ENCODE measurements around the gene GARRE1. TPM values are rescaled to one million over a fixed set of nuclear protein-coding genes. Genes with fewer than 3 reads are reported as not detected.

The GARRE1 gene
- polyA plus RNA-seq, 1 donor: 25.4 TPM

DNA sequence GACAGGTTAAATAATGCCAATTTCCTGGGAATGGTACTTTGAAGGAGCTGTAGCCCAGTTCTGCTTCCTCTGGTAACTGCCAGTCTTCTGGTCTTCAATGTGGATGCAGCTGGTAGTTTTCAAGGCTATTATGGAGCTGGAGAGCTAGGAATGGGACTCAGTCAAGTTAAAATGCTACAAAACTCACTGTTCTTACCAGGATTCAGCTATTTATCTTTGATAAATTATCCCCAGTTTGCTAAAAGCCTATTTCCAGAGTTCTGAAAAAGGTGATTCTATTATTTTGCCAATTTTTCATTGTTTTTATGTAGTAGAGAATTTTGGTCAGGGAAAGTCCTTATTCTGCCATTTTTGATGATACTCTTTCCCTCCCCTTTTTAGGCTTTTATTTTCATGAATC, 40.7 kb downstream of the GARRE1 start:
- no peak for DNase-seq

DNA sequence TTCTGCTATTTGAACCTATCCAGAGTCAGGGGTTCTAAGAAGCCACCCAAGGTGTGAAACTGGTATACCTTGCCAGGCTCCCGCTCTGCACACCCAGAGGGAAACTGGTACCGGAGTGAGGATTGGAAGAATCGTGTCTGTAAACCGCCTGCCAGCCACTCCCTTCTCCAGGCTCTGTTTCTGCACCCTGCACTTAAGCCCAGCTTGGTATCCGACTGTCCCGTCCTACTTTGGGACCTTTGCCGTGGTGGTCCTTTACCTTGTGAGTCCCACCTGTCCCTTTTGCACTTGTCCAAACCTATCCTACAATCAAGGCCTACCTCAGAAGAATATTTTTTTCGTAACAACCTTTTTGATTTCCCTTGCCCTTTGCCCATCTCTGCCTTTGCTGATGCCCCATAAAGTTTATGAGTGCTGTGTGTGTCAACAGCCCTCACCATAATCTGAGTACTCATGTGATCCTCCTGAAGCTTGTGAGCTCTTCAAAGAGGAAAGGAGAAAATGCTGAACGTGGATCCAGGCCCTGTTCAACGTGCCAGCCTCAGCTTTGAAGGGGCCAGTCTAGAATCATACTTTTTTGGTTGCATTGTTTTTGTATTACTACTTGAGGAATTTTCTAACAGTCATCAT, 44.7 kb downstream of the GARRE1 start:
- no peak for DNase-seq

DNA sequence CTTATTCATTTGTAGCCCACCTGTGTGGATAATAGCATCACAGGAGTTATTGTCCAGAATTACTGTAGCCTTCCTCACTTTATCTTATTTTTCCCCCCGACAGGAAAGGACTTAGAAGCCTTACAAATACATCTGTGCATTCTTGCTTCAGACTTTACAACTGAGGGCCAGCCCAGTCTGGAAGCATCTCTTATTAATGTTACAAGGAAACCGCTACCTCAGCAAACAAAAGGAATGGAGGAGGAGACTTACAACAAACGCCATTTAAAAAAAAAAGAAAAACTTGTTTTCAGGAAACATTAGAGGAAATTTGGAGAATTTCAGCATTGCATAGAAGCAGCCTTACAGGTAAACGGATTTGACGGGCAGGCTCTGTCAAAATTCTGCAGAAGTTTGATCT, 45.2 kb downstream of the GARRE1 start:
- DNase-seq: no peak

DNA sequence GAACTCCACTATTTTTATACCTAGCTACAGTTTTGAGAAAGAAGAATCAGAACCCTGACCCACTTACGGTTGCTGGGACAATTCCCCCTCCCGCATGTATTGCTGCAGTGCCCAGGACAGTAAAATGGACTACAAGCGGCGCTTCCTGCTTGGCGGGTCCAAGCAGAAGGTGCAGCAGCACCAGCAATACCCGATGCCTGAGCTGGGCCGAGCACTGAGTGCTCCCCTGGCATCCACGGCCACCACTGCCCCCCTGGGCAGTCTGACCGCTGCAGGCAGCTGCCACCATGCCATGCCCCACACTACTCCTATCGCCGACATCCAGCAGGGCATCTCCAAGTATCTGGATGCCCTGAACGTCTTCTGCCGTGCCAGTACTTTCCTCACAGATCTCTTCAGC, 46.0 kb downstream of the GARRE1 start:
- DNase-seq: no peak

DNA sequence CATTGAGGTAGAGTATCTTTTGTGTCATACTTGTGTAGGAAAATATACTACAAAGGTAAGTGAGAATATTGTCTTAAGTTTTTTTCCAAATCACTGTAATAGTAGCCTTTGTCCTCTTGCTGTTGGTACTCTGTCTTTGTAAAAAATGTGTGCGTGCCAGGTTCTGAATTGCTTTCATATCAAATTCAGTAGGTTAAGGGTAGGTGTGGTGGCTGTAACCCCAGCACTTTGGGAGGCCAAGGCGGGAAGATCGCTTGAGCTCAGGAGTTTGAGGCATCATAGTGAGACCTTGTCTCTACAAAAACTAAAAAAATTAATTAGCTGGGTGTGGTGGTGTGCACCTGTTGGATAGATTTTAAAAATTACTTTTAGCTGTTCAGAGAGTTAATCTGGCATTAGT, 46.6 kb downstream of the GARRE1 start:
- DNase-seq: no peak

Other genes starting within 250 kb of the GARRE1 start
- 83.6 TPM for gene LSM14A, start 82.0 kb upstream of the GARRE1 start, polyA plus RNA-seq (ENCODE audit: insufficient read length)
- gene GPI, start 110.6 kb downstream of the GARRE1 start, polyA plus RNA-seq (ENCODE audit: insufficient read length): 201 TPM
- 13.6 TPM for gene PDCD2L, start 149.8 kb downstream of the GARRE1 start, polyA plus RNA-seq (ENCODE audit: insufficient read length)
- gene UBA2, start 173.8 kb downstream of the GARRE1 start, polyA plus RNA-seq (ENCODE audit: insufficient read length): 82.2 TPM
- 24.1 TPM for gene WTIP, start 227.2 kb downstream of the GARRE1 start, polyA plus RNA-seq (ENCODE audit: insufficient read length)

All from hindlimb muscle (tissue), 1 donor.